Caco-2 (cell line): Measurements from ENCODE around the gene ACTR6. TPM values are rescaled to one million over a fixed set of nuclear protein-coding genes. Genes with fewer than 3 reads are reported as not detected.

Source experiments
- BruUV-seq: library from RNA; stranded (reverse); fragments of 400-500 nt; replicated peaks from 2 replicates; lab custom pipeline; 2021; lab: Mats Ljungman, UMichigan
- CTCF ChIA-PET: fragments of 300-600 bp; sonication (Branson Sonifier 250); formaldehyde crosslinking; loops from one replicate; lab custom pipeline; 2022; ENCODE audit warnings: antibody characterized with exemption; lab: Charles Lee
- POLR2A ChIA-PET: fragments of 300-600 bp; sonication (Branson Sonifier 250); formaldehyde crosslinking; loops from one replicate; lab custom pipeline; 2022; ENCODE audit warnings: antibody characterized with exemption; lab: Charles Lee
- DNase-seq, 2 experiments: peaks; one replicate each; pipeline versions ENCODE4 v3.0.0 to v3.0.0-alpha.2; 2020 to 2022
- H3K27me3 ChIP-seq: replicated peaks from 2 replicates; pipeline ENCODE4 v1.6.0; 2011; ENCODE audit warnings: low read length; ENCODE audit not compliant: control insufficient read depth, insufficient read depth
- H3K36me3 ChIP-seq: 2 replicates; pipeline ENCODE4 v1.5.1; 2011; ENCODE audit warnings: low read length; ENCODE audit not compliant: control insufficient read depth, insufficient read depth
- H3K4me1 ChIP-seq: fragments of 250-450 bp; sonication (Bioruptor Pico); 2 replicates; pipeline ENCODE4 v1.5.1; 2020; ENCODE audit warnings: mild to moderate bottlenecking
- H3K4me3 ChIP-seq: 2 replicates; pipeline ENCODE4 v1.5.1; 2011; ENCODE audit warnings: low read depth, mild to moderate bottlenecking, control low read depth, low read length
- H3K9me3 ChIP-seq: fragments of 250-450 bp; sonication (Bioruptor Pico); 2 replicates; pipeline ENCODE4 v1.5.1; 2020; ENCODE audit warnings: mild to moderate bottlenecking, moderate library complexity
- H3K27ac Mint-ChIP-seq: one replicate; pipeline ENCODE4 v1.8.0; 2022; ENCODE audit warnings: mixed read lengths; ENCODE audit not compliant: unreplicated experiment
- H3K27me3 Mint-ChIP-seq: one replicate; pipeline ENCODE4 v1.8.0; 2022; ENCODE audit warnings: mixed read lengths; ENCODE audit not compliant: insufficient read depth, unreplicated experiment
- H3K36me3 Mint-ChIP-seq: one replicate; pipeline ENCODE4 v1.8.0; 2022; ENCODE audit warnings: mild to moderate bottlenecking, mixed read lengths; ENCODE audit not compliant: insufficient read depth, unreplicated experiment
- H3K4me1 Mint-ChIP-seq: one replicate; pipeline ENCODE4 v1.8.0; 2022; ENCODE audit warnings: low read depth, mixed read lengths; ENCODE audit not compliant: unreplicated experiment
- H3K4me3 Mint-ChIP-seq: one replicate; pipeline ENCODE4 v1.8.0; 2022; ENCODE audit warnings: mild to moderate bottlenecking, moderate library complexity, mixed read lengths; ENCODE audit not compliant: unreplicated experiment
- H3K9me3 Mint-ChIP-seq: one replicate; pipeline ENCODE4 v1.8.0; 2022; ENCODE audit warnings: mixed read lengths; ENCODE audit not compliant: unreplicated experiment
- CTCF ChIP-seq, 2 experiments: fragments of 200-600 bp in 1 of 2; IDR thresholded peaks; 1 replicate in 1 of 2; 2 replicates in 1 of 2; pipeline versions ENCODE4 v1.5.1 to v1.8.0; 2011 to 2022; ENCODE audit warnings: antibody characterized with exemption in 1 of 2, control low read depth in 1 of 2, inconsistent platforms in 1 of 2, low read depth in 1 of 2, low read length in 1 of 2, mild to moderate bottlenecking in 1 of 2, moderate library complexity in 1 of 2; ENCODE audit not compliant: insufficient read depth in 1 of 2, severe bottlenecking in 1 of 2, unreplicated experiment in 1 of 2
- intact Hi-C: fragments of 100-400 bp; cut with micrococcal nuclease; formaldehyde crosslinking; loops from one replicate; pipeline ENCODE4 v1.10.0; 2022; ENCODE audit not compliant: unreplicated experiment
- total RNA-seq: library from RNA; stranded (reverse); gene quantifications from 2 replicates; pipeline ENCODE4 v1.2.3, GENCODE V29; 2022

The ACTR6 gene
- total RNA-seq, 1 experiment from 2014 or later, result 26.0 TPM

GRCh38 chr12:100179252-100179651 lies 21.4 kb upstream of the ACTR6 start:
- H3K36me3 Mint-ChIP-seq, result no peaks in the 10 kb centered on the region
- H3K36me3 ChIP-seq, result no peaks in the 10 kb centered on the region
- no peaks in the 10 kb centered on the region for H3K27me3 ChIP-seq
- BruUV-seq, result no TSS peak
- no peak overlapping the region for H3K4me3 ChIP-seq
- H3K4me1 ChIP-seq, result no peaks in the 10 kb centered on the region
- POLR2A ChIA-PET, result no interaction called here
- CTCF ChIA-PET, result no interaction called here
- H3K4me3 Mint-ChIP-seq, result no peak overlapping the region
- no peak for DNase-seq
- no peaks in the 10 kb centered on the region for H3K27me3 Mint-ChIP-seq
- TF ChIP-seq CTCF (IDR thresholded peaks at IDR 0.05; ENCODE audit: insufficient read depth in 1 of 2, low read depth in 1 of 2, low read length in 1 of 2, severe bottlenecking in 1 of 2, unreplicated experiment in 1 of 2), result no peak
- intact Hi-C loops, result no loop called here
- H3K4me1 Mint-ChIP-seq, result no peaks in the 10 kb centered on the region
- H3K9me3 ChIP-seq, result no peaks in the 10 kb centered on the region
- no peaks in the 10 kb centered on the region for H3K9me3 Mint-ChIP-seq
- no peak overlapping the region for H3K27ac Mint-ChIP-seq

GRCh38 chr12:100184549-100185145 lies 16.0 kb upstream of the ACTR6 start:
- DNase-seq, result no peak
- BruUV-seq, result no TSS peak
- no peak overlapping the region for H3K4me3 Mint-ChIP-seq
- no peaks in the 10 kb centered on the region for H3K27me3 ChIP-seq
- ChIA-PET CTCF (no interaction called here), POLR2A (no interaction called here)
- no peaks in the 10 kb centered on the region for H3K4me1 Mint-ChIP-seq
- no peaks in the 10 kb centered on the region for H3K9me3 ChIP-seq
- no peaks in the 10 kb centered on the region for H3K4me1 ChIP-seq
- intact Hi-C loops, result no loop called here
- H3K27ac Mint-ChIP-seq, result no peak overlapping the region
- no peaks in the 10 kb centered on the region for H3K36me3 Mint-ChIP-seq
- H3K4me3 ChIP-seq, result no peak overlapping the region
- H3K9me3 Mint-ChIP-seq, result no peaks in the 10 kb centered on the region
- no peak for TF ChIP-seq CTCF (IDR thresholded peaks at IDR 0.05; ENCODE audit: insufficient read depth in 1 of 2, low read depth in 1 of 2, low read length in 1 of 2, severe bottlenecking in 1 of 2, unreplicated experiment in 1 of 2)
- H3K27me3 Mint-ChIP-seq, result no peaks in the 10 kb centered on the region
- no peaks in the 10 kb centered on the region for H3K36me3 ChIP-seq

- H3K4me3 Mint-ChIP-seq, result no peak overlapping the region
- no peaks in the 10 kb centered on the region for H3K9me3 Mint-ChIP-seq
- H3K36me3 Mint-ChIP-seq, result no peaks in the 10 kb centered on the region
- no peaks in the 10 kb centered on the region for H3K27me3 Mint-ChIP-seq
- TF ChIP-seq CTCF (IDR thresholded peaks at IDR 0.05; ENCODE audit: insufficient read depth in 1 of 2, low read depth in 1 of 2, low read length in 1 of 2, severe bottlenecking in 1 of 2, unreplicated experiment in 1 of 2), result no peak
- intact Hi-C loops, result no loop called here
- H3K27ac Mint-ChIP-seq, result no peak overlapping the region
- H3K27me3 ChIP-seq, result no peaks in the 10 kb centered on the region
- no peaks in the 10 kb centered on the region for H3K4me1 Mint-ChIP-seq
- ChIA-PET POLR2A (no interaction called here), CTCF (interaction anchor here (0.8 kb wide), 1 partner anchor 44 kb away, joined by 5 read pairs; no protein-coding TSS in a partner anchor)
- no peaks in the 10 kb centered on the region for H3K36me3 ChIP-seq
- H3K4me1 ChIP-seq, result no peaks in the 10 kb centered on the region
- BruUV-seq, result no TSS peak
- H3K4me3 ChIP-seq, result no peak overlapping the region
- no peaks in the 10 kb centered on the region for H3K9me3 ChIP-seq
- no peak for DNase-seq
Measured at GRCh38 chr12:100185361-100185894, 15.2 kb upstream of the ACTR6 start.
